ENCODE measurements around the gene LPIN1. TPM values are rescaled to one million over a fixed set of nuclear protein-coding genes. Genes with fewer than 3 reads are reported as not detected.

LPIN1 gene
- total and polyA plus RNA-seq, 2 of the 8 experiments (the other 6 are each of a cell fraction or from before 2014, with no cell fraction given) = 4.3 to 9.8 TPM

DNA sequence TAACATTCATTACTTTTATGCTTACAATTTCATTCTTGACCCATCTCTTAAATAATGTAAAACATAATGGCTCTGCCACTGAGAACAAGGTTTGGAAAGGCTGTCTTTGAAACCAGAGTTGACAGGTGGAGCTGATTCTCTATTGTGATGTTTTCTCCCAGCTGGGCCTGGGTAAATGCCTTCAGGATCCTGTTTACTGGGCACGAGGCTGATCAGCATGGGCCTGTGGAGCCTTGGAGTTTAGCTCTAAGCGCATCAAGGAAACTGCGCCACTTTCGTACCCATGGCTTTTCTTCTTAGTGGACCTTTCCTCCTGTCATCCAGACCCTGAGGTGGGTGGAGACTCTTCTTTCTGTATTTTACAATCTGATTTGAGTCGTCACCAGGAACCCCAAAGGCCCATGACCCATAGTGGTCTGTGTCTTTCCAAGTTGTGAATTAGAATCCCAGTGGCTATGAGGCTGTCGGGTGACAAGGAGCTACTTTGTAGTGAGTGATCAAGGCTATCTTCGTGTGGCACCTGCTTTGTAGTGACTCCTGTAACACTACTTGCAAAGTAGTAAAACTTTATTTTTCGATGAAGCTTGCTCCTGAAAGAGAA, 123.1 kb downstream of the LPIN1 start:
- Histone ChIP-seq H3K4ac (replicated peaks; ENCODE audit: insufficient read length, low read depth, low read length) (no peak overlapping the region), H3K4me2 (ENCODE audit: insufficient read depth in 1 of 2, low read depth in 2 of 2, low read length in 2 of 2) (no peak overlapping the region), H4K91ac (replicated peaks; ENCODE audit: insufficient read length, low read length) (no peak overlapping the region), H3K9me3 (ENCODE audit: insufficient read depth in 2 of 2, low read depth in 1 of 2, low read length in 1 of 2) (no peaks in the 10 kb centered on the region), H3K56ac (replicated peaks; ENCODE audit: insufficient read length, low read depth, low read length) (no peak overlapping the region), H2AK5ac (ENCODE audit: low read depth, low read length) (no peak overlapping the region), H3K36me3 (ENCODE audit: control insufficient read depth in 2 of 4, insufficient read depth in 4 of 4, low read length in 3 of 4) (no peaks in the 10 kb centered on the region), H4K8ac (ENCODE audit: extremely low read depth, insufficient read depth, low read length) (no peak overlapping the region), H2BK20ac (ENCODE audit: low read length) (no peak overlapping the region), H3K79me1 (ENCODE audit: low read depth, low read length) (no peaks in the 10 kb centered on the region), H3K23me2 (ENCODE audit: low read depth, low read length) (no peaks in the 10 kb centered on the region), H3K18ac (ENCODE audit: extremely low read depth, low read length) (no peak overlapping the region), H2BK15ac (ENCODE audit: low read length) (no peak overlapping the region), H2BK120ac (replicated peaks; ENCODE audit: low read depth, low read length) (no peak overlapping the region), H3K79me2 (ENCODE audit: control insufficient read depth in 1 of 2, insufficient read depth in 2 of 2, low read length in 2 of 2) (no peaks in the 10 kb centered on the region), H3K4me1 (replicated peaks in 1 of 4; ENCODE audit: control insufficient read depth in 3 of 4, insufficient read depth in 4 of 4, low read length in 3 of 4) (no peaks in the 10 kb centered on the region; a peak in 2 of 7 replicates), H3K9ac (replicated peaks in 1 of 4; ENCODE audit: extremely low read depth in 1 of 4, low read depth in 3 of 4, low read length in 3 of 4) (no peak overlapping the region), H2BK12ac (ENCODE audit: low read depth, low read length) (no peak overlapping the region), H4K5ac (ENCODE audit: insufficient read length, low read depth, low read length) (no peak overlapping the region), H3K4me3 (ENCODE audit: extremely low read depth in 1 of 4, insufficient read depth in 2 of 4, low read depth in 3 of 4, low read length in 4 of 4) (no peak overlapping the region), H3K27me3 (replicated peaks in 1 of 4; ENCODE audit: control insufficient read depth in 3 of 4, extremely low read depth in 1 of 4, insufficient read depth in 3 of 4, low read length in 3 of 4) (no peaks in the 10 kb centered on the region), H2AFZ (ENCODE audit: low read length) (no peak overlapping the region), H2BK5ac (ENCODE audit: low read depth, low read length) (no peak overlapping the region), H4K20me1 (replicated peaks in 1 of 2; ENCODE audit: control insufficient read depth in 1 of 2, insufficient read depth in 2 of 2, low read length in 2 of 2) (no peaks in the 10 kb centered on the region), H3K23ac (ENCODE audit: insufficient read length) (no peak overlapping the region), H3K14ac (ENCODE audit: insufficient read length) (no peak overlapping the region), H3K27ac (ENCODE audit: low read depth, low read length) (0 out of 2 replicates have a peak overlapping the region, but pooled peaks have one; percentile 7)
- ChIA-PET CTCF (ENCODE audit: partially characterized antibody) (interaction anchor here (0.6 to 1.0 kb wide), 4 partner anchors 86 to 559 kb away, joined by 3 to 4 read pairs (median 3); no protein-coding TSS in a partner anchor), POLR2A (ENCODE audit: partially characterized antibody) (no interaction called here)
- TF ChIP-seq JUN (IDR thresholded peaks at IDR 0.05; ENCODE audit: low read depth, low read length) = no peak
- TF ChIP-seq, protein P1, sequence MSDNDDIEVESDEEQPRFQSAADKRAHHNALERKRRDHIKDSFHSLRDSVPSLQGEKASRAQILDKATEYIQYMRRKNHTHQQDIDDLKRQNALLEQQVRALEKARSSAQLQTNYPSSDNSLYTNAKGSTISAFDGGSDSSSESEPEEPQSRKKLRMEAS (IDR thresholded peaks at IDR 0.05) = 0 out of 2 replicates have a peak, but pooled peaks have one; percentile 21
- WGBS, 2 experiments (ENCODE audit: extremely low coverage in 1 of 2, insufficient coverage in 1 of 2, insufficient read length in 1 of 2, insufficient replicate concordance in 2 of 2, low coverage in 1 of 2, low lambda C conversion rate in 2 of 2, missing lambda C conversion rate in 1 of 2) = 88% methylated on average over 8 of the region's 8 CpGs; no CpG with 5 or more reads in 1 of the 2 experiments
- DNase-seq (ENCODE audit: low read depth in 1 of 2, low spot score in 2 of 2) (peak in 1 of 2 experiments; percentile 32), FAIRE-seq (no peak)

Measured in H1 (cell line).